HCT116 (cell line): ENCODE results near the gene SPATA25. TPM values are rescaled to one million over a fixed set of nuclear protein-coding genes. Genes with fewer than 3 reads are reported as not detected.

ENCODE experiments used
- ATAC-seq: fragments of 200-7000 bp; cut with Tn5 transposase; 2 replicates; pipeline ENCODE4 v1.9.1; 2020; ENCODE audit warnings: mild to moderate bottlenecking, moderate library complexity
- BruUV-seq: library from RNA; stranded (reverse); fragments of 400-500 nt; replicated peaks from 2 replicates; lab custom pipeline; 2021; lab: Mats Ljungman, UMichigan
- CTCF ChIA-PET: fragments of 300-600 bp; sonication (Branson Sonifier 250); formaldehyde crosslinking; loops from one replicate; lab custom pipeline; 2021; ENCODE audit warnings: antibody characterized with exemption; lab: Charles Lee
- POLR2A ChIA-PET: fragments of 300-600, 350-600 bp; sonication (Branson Sonifier 250); formaldehyde crosslinking; loops from one replicate; lab custom pipeline; 2021; ENCODE audit warnings: antibody characterized with exemption; lab: Charles Lee
- RAD21 ChIA-PET, 2 experiments: fragments of 300-600 bp; sonication (Branson Sonifier 250); formaldehyde crosslinking; loops; one replicate each; lab custom pipeline; 2023; ENCODE audit warnings: low total read pairs in 2 of 2; ENCODE audit not compliant: uncharacterized antibody in 2 of 2, unreplicated experiment in 2 of 2, low non-redundant PET in 1 of 2; lab: Charles Lee
- DNase-seq: peaks from one replicate; pipeline ENCODE4 v3.0.0-alpha.2; 2010; ENCODE audit warnings: low read depth, low spot score
- H2AFZ ChIP-seq: fragments of 200-600 bp; shearing (Covaris generic), sonication (generic); 2 replicates; pipeline ENCODE4 v1.6.1; 2017; ENCODE audit warnings: low read depth, mixed run types, mixed read lengths, antibody characterized with exemption, low read length; ENCODE audit not compliant: poor library complexity, severe bottlenecking
- H3K27ac ChIP-seq: 2 replicates; pipeline ENCODE4 v1.5.1; 2012; ENCODE audit warnings: low read depth, low read length
- H3K27me3 ChIP-seq: fragments of 200-600 bp; sonication (generic); 2 replicates; pipeline ENCODE4 v1.6.1; 2016; ENCODE audit warnings: mixed run types, low read length, mixed read lengths; ENCODE audit not compliant: insufficient read depth
- H3K36me3 ChIP-seq, 2 experiments: fragments of 200-500 bp in 1 of 2; fragments of 200-600 bp in 1 of 2; sonication (Bioruptor generic) in 1 of 2; sonication (generic) in 1 of 2; 2 replicates each; pipeline versions ENCODE4 v1.5.1 to v1.6.1; 2014 to 2016; ENCODE audit warnings: low read length in 2 of 2, inconsistent platforms in 1 of 2, mixed read lengths in 1 of 2, mixed run types in 1 of 2; ENCODE audit not compliant: insufficient read depth in 2 of 2, control insufficient read depth in 1 of 2
- H3K4me1 ChIP-seq, 2 experiments: fragments of 200-600 bp in 1 of 2; sonication (generic) in 1 of 2; 2 replicates each; pipeline versions ENCODE4 v1.5.1 to v1.6.1; 2012 to 2017; ENCODE audit warnings: low read length in 2 of 2, inconsistent platforms in 1 of 2, mild to moderate bottlenecking in 1 of 2, mixed read lengths in 1 of 2, mixed run types in 1 of 2, moderate library complexity in 1 of 2; ENCODE audit not compliant: insufficient read depth in 2 of 2, control insufficient read depth in 1 of 2
- H3K4me2 ChIP-seq: fragments of 200-600 bp; sonication (generic); 2 replicates; pipeline ENCODE4 v1.6.1; 2017; ENCODE audit warnings: mixed run types, low read length, mixed read lengths
- H3K4me3 ChIP-seq, 2 experiments: fragments of 200-600 bp in 1 of 2; sonication (generic) in 1 of 2; replicated peaks in 1 of 2; 2 replicates each; pipeline ENCODE4 v1.5.1; 2011 to 2016; ENCODE audit warnings: low read length in 2 of 2, control low read depth in 1 of 2, low read depth in 1 of 2, mild to moderate bottlenecking in 1 of 2, mixed read lengths in 1 of 2, mixed run types in 1 of 2
- H3K79me2 ChIP-seq: fragments of 200-600 bp; sonication (generic); 2 replicates; pipeline ENCODE4 v1.6.1; 2017; ENCODE audit warnings: mild to moderate bottlenecking, mixed run types, low read length, moderate library complexity, mixed read lengths; ENCODE audit not compliant: insufficient read depth
- H3K9ac ChIP-seq: fragments of 200-600 bp; sonication (generic); 2 replicates; pipeline ENCODE4 v1.6.1; 2016; ENCODE audit warnings: low read length, mixed read lengths
- H3K9me2 ChIP-seq: fragments of 200-600 bp; sonication (generic), shearing (Covaris generic); 2 replicates; pipeline ENCODE4 v1.6.1; 2017; ENCODE audit warnings: mixed run types, mild to moderate bottlenecking, moderate library complexity; ENCODE audit not compliant: insufficient read depth
- H3K9me3 ChIP-seq, 2 experiments: fragments of 200-500 bp in 1 of 2; fragments of 200-600 bp in 1 of 2; sonication (Bioruptor generic) in 1 of 2; sonication (generic) in 1 of 2; 2 replicates each; pipeline ENCODE4 v1.6.1; 2014 to 2017; ENCODE audit warnings: low read length in 2 of 2, mixed read lengths in 2 of 2, inconsistent platforms in 1 of 2, low read depth in 1 of 2, mild to moderate bottlenecking in 1 of 2, mixed run types in 1 of 2, moderate library complexity in 1 of 2; ENCODE audit not compliant: control insufficient read depth in 1 of 2, insufficient read depth in 1 of 2
- H4K20me1 ChIP-seq: fragments of 200-600 bp; sonication (generic), shearing (Covaris generic); 2 replicates; pipeline ENCODE4 v1.6.1; 2017; ENCODE audit warnings: mixed run types, mild to moderate bottlenecking, moderate library complexity; ENCODE audit not compliant: insufficient read depth
- ATF3 ChIP-seq: IDR thresholded peaks from 2 replicates; pipeline ENCODE4 v1.6.1; 2012
- CBX3 ChIP-seq: IDR thresholded peaks from 2 replicates; pipeline ENCODE4 v1.6.1; 2012; ENCODE audit warnings: low read depth
- CEBPB ChIP-seq: IDR thresholded peaks from 2 replicates; pipeline ENCODE4 v1.6.1; 2012; ENCODE audit warnings: low read depth
- CTCF ChIP-seq, 3 experiments: fragments of 200-600 bp in 1 of 3; sonication (generic) in 1 of 3; IDR thresholded peaks in 2 of 3; conservative IDR thresholded peaks in 1 of 3; 2 replicates each; pipeline ENCODE4 v1.5.1; 2012 to 2017; ENCODE audit warnings: low read depth in 2 of 3, low read length in 2 of 3, antibody characterized with exemption in 1 of 3, borderline replicate concordance in 1 of 3, control low read depth in 1 of 3, mild to moderate bottlenecking in 1 of 3, mixed read lengths in 1 of 3, mixed run types in 1 of 3, moderate library complexity in 1 of 3; ENCODE audit not compliant: insufficient read depth in 1 of 3
- EZH2 ChIP-seq: fragments of 200-600 bp; sonication (generic); IDR thresholded peaks from 2 replicates; pipeline ENCODE4 v1.6.1; 2017; ENCODE audit warnings: antibody characterized with exemption, mixed run types
- EZH2phosphoT487 ChIP-seq: fragments of 200-600 bp; IDR thresholded peaks from 2 replicates; pipeline ENCODE4 v1.6.1; 2018; ENCODE audit warnings: antibody characterized with exemption, borderline replicate concordance
- FOSL1 ChIP-seq: IDR thresholded peaks from 2 replicates; pipeline ENCODE4 v1.6.1; 2012; ENCODE audit warnings: low read depth
- POLR2AphosphoS5 ChIP-seq: IDR thresholded peaks from 2 replicates; pipeline ENCODE4 v1.6.1; 2011; ENCODE audit warnings: mild to moderate bottlenecking, low read depth, low read length, moderate library complexity
- SRF ChIP-seq: IDR thresholded peaks from 2 replicates; pipeline ENCODE4 v1.6.1; 2012; ENCODE audit warnings: low read depth
- YY1 ChIP-seq: IDR thresholded peaks from 2 replicates; pipeline ENCODE4 v1.6.1; 2011; ENCODE audit warnings: low read length, low read depth, moderate library complexity, mild to moderate bottlenecking; ENCODE audit not compliant: insufficient replicate concordance; ENCODE audit errors: extremely low read depth
- ZFX ChIP-seq: fragments of 450-650 bp; IDR thresholded peaks from 2 replicates; pipeline ENCODE4 v1.6.1; 2017
- ZNF274 ChIP-seq: fragments of 200-500 bp; sonication (Bioruptor generic); IDR thresholded peaks from 2 replicates; pipeline ENCODE4 v1.6.1; 2014; ENCODE audit warnings: mild to moderate bottlenecking, low read depth, low read length, inconsistent platforms
- intact Hi-C: fragments of 100-400 bp; cut with micrococcal nuclease; formaldehyde crosslinking; loops from 2 replicates; pipeline ENCODE4 v1.10.0; 2022
- total RNA-seq: library from RNA; stranded (reverse); gene quantifications from one replicate; pipeline ENCODE4 v1.2.1, GENCODE V29; 2021; ENCODE audit not compliant: unreplicated experiment

SPATA25 gene
- total RNA-seq, 1 experiment from 2014 or later, result 0.42 TPM

GRCh38 chr20:45907219-45907948, 20.0 kb upstream of the SPATA25 start:
- H3K27me3 ChIP-seq, result no peaks in the 10 kb centered on the region
- TF ChIP-seq CBX3, result no peak
- no peak for TF ChIP-seq EZH2
- TF ChIP-seq FOSL1, result no peak
- no peak for TF ChIP-seq ZFX
- no peak for TF ChIP-seq POLR2AphosphoS5
- no peak for TF ChIP-seq ATF3
- no peak for TF ChIP-seq ZNF274
- TF ChIP-seq EZH2phosphoT487, result no peak
- no peak for TF ChIP-seq SRF
- no peak for TF ChIP-seq CEBPB
- TF ChIP-seq CTCF (IDR thresholded peaks at IDR 0.05 in 2 of 3, conservative IDR thresholded peaks at IDR 0.05 in 1 of 3; ENCODE audit: borderline replicate concordance in 1 of 3, insufficient read depth in 1 of 3, low read depth in 2 of 3, low read length in 2 of 3), result no peak
- no peak for TF ChIP-seq YY1
- TF ChIP-seq, all 23 proteins: peak for 0
- Histone ChIP-seq H3K9me2 (no peaks in the 10 kb centered on the region), H3K27ac (no peak overlapping the region), H3K4me1 (peaks cover 5 to 33% of the 10 kb centered on the region in 2 experiments), H3K36me3 (no peaks in the 10 kb centered on the region), H3K9ac (no peak overlapping the region), H3K79me2 (no peaks in the 10 kb centered on the region), H4K20me1 (no peaks in the 10 kb centered on the region), H3K4me2 (no peak overlapping the region), H3K9me3 (no peaks in the 10 kb centered on the region), H3K4me3 (no peak overlapping the region), H2AFZ (no peak overlapping the region)
- ATAC-seq (no peak), DNase-seq (no peak)
- intact Hi-C loops, result no loop called here
- POLR2A ChIA-PET, result no interaction called here
- CTCF ChIA-PET, result no interaction called here
- BruUV-seq, result no TSS peak
- RAD21 ChIA-PET, result no interaction called here
